Activated naive CD8-positive, alpha-beta T cell treated with anti-CD3 and anti-CD28 coated beads, Interleukin-2, amount 50 U/mL, for 16 hours (primary cell): ENCODE data around the gene TNFRSF25.
A peak's percentile ranks its signal among the peaks of the same experiment; 100 is the strongest.

Experiments
- DNase-seq: peaks from one replicate; pipeline ENCODE4 v3.0.0-alpha.2; 2020; ENCODE audit warnings: low read depth, low spot score

The TNFRSF25 gene

DNA sequence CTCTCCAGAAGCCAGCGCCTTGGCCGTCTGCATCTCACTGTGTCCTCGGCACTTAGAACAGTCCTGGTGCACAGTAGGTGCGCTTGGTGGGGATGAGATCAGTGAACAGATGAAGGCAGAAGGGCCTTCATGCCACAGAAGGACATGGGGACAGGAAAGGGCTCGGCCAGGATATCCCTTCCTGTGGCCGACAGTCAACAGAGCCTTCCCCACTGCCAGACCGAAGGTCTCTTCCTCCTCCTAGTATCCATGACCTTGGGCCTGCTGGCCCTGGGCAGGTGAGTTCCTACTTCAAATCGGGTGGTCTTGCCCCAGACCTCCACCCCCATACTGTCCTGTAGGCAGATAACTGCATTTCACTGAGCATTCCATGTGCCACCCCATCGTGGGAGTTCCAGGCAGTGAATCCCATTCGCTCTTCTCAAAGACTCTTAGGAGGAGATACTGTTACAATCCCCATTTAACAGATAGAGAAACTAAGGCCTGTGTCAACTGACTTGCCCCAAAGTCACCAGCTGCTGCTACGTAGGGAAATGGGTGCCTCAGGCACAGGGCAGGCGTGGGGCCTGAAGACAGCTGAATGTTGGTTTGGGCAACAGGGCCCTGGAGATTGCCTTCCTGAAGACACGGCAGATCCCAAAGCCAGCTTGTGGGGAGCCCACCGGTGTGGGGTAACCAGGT is 22.0 kb upstream of the TNFRSF25 start:
- no peak for DNase-seq

DNA sequence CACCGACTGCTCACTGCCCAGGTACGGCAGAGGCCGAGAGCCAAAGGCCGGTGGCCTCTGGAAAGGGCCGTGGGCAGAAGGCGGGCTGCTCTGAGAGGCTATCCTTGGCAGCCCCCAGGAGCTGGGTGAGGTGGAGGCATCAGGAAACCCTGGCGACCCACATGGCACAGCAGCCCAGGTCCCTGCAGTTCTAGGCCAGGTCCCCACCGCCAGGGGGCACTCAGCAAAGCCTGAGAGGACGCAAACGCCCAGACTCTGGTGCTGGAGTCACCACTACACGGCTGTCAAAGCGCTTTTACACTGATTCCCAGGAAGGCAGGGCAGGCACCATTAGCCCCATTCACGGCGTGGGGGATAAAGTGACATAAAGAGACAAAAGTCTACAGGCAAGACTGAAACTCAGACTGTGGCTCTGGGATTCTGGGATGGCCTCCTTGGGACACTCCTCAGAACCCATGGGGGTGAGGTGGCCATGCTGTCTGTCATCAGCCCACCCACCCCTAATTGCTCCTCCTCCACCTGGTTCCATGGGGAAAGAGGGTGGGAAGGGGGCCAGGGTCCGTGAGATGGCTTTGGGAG is 20.5 kb upstream of the TNFRSF25 start:
- peak; percentile 75 for DNase-seq

DNA sequence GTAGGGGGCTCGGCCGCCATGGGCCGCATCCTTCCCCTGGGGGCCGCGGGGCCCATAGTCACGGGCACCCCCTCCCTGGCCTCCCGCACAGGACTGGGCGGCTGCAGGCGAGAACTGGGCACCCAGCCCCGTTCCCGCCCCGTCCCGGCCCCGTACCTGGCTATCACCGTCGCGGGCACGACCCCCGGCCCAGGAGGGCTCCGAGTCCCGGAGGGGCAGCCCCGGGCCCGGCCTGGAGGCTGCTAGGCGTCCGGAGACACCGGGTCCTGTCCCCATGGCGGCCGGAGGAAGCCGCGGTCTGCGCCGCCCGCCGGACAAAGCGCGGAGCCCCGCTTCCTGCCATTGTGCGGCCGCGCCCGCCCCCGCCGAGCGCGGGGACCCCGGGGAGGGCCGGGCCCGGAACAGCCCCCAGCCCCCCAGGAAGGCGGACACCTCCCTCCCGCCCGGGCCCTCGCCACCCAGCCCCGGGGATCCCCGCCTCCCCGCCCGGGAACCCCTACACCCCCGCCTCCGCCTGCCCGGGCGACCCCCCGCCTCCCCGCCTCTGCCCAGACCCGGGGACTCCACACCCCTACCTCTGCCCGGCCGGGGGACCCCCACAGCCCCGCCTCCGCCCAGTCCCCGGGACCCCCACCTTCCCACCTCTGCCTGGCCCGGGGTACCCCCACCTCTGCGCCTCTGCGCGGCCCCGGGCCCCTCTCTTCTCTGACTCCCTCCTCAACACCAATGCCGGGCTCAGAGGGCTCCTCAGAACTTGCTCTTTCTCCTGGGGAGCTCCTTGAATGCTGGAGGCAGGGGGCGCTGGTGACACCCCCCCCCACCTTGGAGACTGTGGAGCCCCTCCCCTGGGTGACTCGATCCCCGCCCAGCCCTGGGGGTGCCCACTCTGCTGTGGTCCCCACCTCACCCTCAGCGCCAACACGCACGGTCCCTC is 19.5 kb upstream of the TNFRSF25 start:
- no peak for DNase-seq

DNA sequence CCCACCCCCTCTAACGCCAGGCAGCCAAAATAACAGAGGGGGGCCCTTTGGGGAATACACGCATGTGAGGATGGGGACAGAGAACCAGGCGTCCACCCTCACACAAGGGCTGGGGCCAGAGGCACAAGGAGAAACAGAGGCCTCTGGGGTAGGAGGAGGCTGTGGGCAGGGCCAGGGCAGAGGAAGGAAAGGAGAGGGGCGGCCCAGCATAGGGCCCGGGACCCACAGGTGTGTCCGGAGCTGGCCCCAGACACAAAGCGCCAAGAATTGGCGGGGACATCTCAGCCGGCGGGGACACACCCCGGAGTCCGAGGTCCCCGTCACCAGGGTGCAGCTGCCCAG is 18.8 kb upstream of the TNFRSF25 start:
- DNase-seq = no peak

DNA sequence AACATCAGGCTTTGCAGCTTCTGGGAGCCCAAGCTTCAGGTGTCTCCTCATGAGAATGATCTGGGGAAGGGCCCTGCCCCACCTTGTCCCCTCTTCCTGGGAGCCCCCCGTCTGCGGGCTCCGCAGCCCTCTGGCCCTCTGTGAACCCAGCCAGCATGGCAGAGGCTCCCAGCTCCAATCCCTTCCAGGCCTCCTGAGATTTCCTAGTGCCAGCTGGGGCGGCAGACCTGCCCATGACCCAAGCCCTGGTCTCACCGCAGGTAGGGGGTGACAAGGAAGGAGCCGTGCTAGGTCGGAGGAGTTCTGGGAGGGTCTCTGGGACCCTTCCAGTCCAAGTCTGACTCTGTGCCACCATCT is 17.8 kb upstream of the TNFRSF25 start:
- DNase-seq = no peak

DNA sequence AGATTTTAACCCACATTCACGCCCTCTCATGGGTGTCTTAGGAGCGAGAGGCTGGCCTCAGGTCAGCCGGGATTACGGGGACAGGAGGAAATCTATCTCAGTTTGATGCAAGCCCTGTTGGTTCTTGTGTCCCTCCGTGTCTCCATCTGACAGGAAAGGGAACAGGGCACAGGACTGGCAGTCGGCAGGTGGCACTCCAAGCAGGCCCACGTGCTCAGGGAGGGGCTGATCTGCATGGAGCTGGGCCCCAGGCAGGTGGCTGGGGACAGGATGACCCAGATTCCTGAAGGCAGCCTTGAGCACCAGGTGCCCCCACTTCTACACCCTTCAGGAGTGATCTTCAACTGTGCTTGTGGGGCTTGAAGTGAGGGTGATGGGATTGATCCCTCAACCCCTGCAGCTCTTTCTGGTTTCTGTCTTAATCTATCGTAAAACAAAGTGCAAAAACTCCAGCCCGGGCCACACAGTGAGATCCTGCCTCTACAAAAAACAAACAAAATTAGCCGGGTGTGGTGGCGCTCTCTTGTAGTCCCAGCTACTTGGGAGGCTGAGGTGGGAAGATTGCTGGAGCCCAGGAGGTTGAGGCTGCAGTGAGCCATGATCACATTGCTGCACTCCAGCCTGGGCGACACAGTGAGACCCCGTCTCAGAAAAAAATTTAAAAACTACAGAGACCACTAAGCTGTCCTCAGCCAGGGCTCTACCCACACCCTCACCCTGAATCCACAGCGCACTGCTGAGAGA is 17.2 kb upstream of the TNFRSF25 start:
- DNase-seq = no peak

DNA sequence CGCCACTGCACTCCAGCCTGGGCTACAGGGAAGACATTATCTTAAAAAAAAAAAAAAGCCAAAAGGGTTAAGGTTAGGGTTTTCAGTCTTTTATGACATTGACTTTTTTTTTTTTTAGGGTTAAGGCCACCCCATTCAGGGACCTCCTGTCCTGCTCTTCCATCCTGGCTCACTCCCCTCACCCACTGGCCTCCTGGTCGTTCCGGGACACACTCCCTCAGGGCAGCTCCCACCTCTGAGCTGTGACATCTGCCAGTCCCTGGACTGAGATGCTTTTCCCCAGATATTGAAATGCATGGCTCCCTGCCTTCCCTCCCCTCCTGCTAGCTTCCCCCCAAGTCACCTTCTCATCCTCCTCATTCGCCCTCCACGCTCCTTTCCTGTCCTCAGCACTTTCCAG is 15.8 kb upstream of the TNFRSF25 start:
- no peak for DNase-seq

DNA sequence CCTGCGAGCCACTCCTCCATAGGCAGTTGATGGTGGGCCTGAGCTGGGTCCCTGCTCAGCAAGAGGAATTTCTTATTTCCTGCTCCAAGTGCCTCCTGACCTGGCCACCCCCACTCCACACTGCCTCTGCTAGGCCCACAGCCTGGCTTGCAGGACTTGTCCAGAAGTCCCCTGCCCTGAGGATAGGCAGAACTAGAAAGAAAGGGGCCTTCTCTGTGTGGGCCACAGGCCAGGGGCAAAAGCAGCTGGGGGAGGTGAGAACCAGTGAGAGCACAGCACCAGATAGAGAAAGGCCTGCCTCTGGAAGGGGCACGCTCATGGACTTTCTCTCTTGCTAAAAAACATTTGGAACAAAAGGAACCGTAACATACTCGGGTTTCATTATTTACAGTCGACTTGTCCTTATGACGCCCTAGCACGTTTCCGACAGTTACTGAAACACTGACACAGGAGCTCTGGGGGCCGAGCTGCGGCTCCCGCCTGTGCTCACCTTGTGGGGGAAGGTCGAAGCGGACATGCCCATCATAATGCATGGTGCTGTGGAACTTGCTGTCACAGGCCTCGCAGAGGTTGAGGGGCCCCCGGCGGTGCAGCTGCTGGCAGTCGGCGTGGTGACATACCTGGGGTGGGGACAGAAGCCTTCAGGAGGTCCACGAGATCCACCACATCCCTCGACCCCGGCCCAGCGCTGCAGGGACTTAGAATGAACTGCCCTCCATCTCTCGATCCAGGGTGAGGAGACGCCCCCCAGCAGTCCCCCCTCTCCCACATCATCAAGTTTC is 11.3 kb upstream of the TNFRSF25 start:
- no peak for DNase-seq

DNA sequence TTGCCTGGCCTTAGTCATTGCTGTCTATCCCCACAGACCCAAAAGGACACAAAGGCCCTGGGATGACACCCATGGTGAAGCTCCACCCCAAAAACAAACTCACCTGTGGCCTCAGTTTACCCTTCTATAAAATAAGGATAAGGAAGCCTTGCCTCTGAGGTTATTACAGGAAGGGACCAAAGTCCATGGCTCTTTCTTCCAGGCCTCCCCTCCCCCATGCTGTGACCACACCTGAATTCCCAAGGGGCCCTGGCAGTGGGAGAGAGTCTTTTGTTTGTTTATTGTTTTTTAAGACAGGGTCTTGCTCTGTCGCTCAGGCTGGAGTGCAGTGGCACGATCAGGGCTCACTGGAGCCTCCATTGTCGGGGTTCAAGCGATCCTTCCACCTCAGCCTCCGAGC is 10.5 kb upstream of the TNFRSF25 start:
- no peak for DNase-seq

DNA sequence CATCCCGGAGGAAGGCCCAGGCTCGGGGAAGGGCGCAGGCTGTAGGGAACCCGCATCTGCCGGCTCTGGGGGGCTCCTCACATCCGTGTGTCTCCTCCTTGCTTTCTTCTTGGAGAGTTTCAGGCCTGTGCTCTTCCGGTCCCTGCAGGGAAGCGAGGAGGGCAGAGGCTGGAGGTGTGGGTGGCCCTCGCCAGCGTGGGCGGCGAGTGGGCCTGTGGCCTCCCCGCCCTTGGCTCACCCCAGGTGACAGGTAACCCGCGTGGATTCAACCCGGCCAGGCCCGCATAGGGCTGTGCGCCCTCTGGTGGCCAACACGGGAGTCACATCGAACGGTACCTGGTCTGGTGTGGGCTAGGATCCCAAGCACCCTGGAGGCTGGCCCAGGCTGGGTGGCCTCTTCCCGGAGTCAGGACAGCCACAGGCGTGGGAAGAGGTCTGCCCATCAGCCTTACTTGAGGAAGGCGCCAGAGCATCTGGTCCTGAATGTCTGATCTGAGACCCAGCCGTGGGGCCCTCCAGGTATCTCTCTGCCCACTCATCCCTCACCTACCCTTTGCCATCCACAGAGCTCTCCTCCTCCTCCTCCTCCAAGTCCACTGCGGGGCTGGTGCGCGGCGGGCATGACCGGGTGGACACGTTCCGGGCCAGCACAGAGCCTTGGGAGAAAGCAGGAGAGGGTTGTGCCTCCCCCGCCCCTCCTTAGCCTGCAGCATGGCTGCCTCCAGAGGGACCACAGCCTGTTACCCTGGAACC is 9.6 kb upstream of the TNFRSF25 start:
- no peak for DNase-seq

DNA sequence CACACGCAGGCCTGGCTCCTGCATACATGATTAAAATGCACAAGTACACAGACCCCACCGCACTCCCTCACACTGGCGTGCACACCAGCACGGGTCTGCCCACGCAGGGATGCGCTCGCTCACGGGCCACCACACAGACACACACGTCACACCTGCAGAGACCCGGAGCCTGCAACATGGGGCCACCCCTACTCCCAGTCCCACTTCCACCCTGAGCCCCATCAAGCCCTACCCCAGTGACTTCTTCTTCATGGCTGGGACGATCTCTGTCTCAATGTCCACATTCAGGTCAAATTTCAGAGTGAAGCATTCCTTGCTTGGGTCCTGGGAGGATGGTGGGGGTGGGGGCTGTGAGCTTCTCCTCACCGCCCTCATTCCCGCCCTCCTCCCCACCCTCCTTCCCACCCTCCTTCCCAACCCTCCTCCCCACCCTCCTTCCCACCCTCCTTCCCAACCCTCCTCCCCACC is 8.9 kb upstream of the TNFRSF25 start:
- no peak for DNase-seq

DNA sequence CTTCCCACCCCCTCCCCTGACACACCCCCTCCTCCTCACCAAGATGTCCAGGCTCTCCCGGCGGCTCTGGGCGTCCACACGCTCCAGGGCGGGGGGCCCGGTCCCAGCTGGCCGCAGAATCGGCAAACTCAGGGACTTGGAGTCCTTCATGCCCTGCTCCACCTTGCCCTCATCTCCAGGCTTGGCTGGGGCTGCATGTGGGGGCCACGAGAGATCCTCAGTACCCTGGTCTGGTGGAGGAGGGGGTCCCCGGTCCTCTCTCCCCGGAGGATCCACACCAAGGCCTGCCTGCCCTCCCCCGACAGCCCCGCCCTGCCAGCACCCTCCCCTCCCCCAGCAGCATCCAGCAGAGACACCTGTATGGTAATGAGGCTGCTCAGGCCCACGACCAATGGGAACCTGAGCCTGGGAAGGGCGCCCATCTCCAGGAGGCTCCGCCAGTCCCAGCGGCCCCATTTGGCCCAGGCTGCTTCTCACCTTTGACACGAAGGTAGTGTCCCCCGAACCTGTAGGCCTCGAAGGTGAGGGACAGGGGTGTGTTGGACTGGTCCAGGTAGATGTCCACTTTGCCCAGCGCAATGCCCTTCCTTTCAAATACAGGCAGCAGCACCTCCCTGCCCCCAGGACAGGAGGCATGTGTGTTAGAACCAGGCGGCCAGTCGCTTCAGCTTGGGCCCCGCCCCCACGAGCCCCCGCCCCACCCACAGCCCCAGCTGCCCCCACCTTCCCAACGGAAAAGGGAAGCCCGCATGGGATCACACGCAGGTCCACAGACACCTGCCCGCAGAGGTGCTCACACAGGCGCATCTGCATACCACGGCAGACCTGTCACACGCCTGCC is 8.2 kb upstream of the TNFRSF25 start:
- no peak for DNase-seq

DNA sequence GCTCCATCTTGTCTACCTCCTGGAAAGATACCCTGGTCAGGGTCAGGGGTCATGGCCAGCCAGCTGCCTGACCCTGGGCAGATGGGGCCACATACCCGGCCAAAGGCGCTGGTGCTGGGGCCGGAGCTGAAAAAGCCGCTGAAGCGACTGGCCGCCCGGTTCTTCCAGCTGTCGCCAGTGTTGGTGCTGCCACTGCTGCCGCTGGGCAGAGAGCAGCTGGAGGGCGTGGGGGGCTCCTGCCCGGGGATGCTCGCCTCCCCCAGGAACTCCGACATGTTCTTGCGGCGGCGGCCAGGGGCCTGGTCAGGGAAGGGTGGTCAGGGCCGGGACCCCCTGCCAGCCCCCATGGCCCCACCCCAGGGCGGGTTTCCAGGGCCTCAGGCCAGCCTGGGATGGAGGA is 7.2 kb upstream of the TNFRSF25 start:
- no peak for DNase-seq

DNA sequence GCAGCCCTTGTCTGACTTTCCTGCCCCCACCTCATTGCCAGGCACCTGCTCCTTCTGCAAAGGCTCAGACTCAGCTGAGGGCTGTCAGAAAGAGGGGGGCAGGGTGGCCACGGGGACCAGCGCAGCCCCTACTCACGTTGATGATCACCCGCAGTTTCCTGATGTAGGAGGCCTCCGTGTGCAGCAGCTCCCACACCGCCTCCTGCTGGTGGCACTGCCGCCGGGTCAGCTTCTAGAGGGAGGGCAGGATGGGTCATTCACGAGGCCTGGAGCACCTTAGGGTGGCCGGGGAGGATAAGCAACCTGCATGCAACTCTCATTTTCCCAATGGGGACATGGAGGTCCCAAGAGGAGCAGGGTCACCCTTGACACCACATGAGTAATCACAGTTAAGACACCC is 6.4 kb upstream of the TNFRSF25 start:
- no peak for DNase-seq

DNA sequence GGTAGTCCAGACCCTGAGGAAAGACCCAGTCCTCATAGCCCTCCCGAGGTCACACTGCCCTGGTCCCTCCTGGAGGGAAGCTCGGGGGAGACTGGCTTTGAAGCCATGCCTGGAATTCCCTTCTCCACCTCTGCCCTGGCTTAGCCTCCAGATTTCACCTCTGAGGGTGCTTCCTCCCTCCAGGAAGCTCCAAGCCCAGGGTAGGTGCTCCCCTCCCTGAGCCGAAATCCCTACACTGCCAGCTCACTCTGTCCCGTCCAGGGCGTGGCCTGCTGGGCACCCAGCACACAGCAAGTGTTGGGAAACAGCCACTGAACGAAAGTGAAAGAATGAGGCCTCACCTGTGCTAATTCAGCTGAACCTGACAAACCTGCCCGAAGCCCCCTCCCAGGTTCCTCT is 6.0 kb upstream of the TNFRSF25 start:
- no peak for DNase-seq

DNA sequence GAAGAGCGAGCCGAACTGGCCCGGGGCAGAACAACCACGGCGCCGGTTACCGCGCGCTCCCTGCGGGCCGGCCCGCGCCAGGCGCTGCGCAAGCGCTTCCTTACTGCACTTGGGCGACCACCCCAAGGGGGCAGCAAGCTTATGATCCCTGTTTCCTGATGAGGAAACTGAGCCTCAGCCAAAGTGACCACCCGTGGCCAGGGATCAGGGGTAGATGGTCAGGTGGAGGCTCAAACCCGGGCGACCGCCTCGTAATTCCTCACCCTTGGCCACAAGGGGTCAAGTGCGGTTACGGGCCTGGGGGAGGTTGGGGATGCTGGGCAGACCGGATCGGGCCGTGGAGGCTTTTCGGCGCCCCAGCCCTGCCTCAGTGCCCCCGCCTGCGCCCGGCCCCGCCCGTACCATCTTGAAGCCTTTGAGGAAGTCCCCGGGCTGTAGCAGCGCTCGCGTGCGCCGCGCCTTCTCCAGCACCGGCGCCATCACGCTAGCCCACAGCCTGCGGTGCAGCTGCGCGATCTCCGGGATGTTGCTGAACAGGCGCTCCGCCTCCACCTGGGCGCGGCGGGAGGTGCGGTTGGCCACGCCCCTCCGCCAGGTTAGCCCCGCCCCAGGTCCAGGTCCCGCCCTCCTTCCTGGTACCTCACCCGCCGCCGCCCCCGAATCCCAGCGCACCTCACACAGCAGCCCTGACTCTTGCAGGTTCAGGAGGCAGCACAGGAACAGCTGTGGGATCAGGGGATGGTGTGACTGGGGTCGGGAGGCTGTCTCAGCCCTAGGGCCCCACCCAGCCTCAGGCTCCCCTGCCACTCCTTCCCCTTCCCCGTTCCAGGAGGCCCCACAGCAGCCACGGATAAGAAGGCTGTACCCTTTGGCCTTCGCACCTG is 5.4 kb upstream of the TNFRSF25 start:
- DNase-seq = no peak

DNA sequence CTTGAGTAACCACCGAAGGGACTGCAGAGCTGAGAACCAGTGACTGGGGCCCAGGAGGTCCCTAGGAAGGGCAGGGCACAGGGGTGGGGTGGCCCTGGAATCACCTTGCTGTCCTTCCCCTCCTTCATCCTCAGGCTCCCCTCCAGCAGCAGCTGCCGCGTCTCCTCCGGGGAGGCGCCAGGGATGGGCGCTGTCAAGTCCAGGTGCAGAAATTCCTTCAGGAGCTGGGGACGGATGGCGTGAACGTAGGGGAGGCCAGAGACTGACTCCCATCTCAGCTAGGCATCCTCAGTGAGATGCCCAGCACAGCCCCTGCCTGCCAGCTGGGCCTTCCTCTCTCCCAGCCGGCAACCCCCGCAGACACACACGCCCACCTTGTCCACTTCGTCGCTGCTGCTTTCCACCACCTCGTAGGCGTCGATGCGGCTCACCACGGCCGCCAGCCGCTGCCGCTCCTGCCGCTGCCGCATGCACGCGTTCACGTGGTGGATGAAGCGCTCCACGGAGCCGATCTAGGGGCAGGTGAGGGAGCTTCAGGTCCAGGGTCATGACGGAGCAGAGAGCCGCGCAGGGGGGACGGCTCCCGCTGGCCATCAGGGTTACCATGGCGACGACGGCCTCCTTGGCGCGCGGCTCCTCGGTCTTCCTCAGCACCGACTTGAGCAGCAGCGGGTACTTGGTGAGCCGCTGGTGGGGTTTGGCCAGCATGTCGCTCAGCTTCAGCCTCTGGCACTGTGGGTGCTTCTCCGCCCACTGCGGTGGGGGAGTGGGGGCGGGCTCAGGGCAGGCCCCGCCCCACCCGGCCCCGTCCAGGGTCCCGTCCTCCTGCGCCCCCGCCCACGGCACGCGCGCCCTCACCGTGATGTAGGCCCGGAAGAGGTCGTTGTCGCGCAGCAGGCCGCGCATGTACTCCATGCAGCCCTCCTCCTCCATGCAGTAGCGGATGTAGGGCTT is 4.4 kb upstream of the TNFRSF25 start:
- no peak for DNase-seq
